Panc1 (cell line): ENCODE measurements around the gene NSMCE3. TPM values are rescaled to one million over a fixed set of nuclear protein-coding genes. Genes with fewer than 3 reads are reported as not detected.

Experiments used
- ATAC-seq: fragments of 200-7000 bp; cut with Tn5 transposase; 2 replicates; pipeline ENCODE4 v1.9.1; 2020; ENCODE audit warnings: mild to moderate bottlenecking, moderate library complexity
- BruUV-seq: library from RNA; stranded (reverse); fragments of 400-500 nt; replicated peaks from 2 replicates; lab custom pipeline; 2021; lab: Mats Ljungman, UMichigan
- CTCF ChIA-PET: fragments of 300-600 bp; sonication (Branson Sonifier 250); formaldehyde crosslinking; loops from one replicate; lab custom pipeline; 2022; ENCODE audit warnings: antibody characterized with exemption; lab: Charles Lee
- POLR2A ChIA-PET: fragments of 300-600 bp; sonication (Branson Sonifier 250); formaldehyde crosslinking; loops from one replicate; lab custom pipeline; 2022; ENCODE audit warnings: antibody characterized with exemption; lab: Charles Lee
- DNase-seq: peaks from one replicate; pipeline ENCODE4 v3.0.0-alpha.2; 2010; ENCODE audit warnings: low read depth, low spot score
- H3K27ac ChIP-seq: 2 replicates; pipeline ENCODE4 v1.5.1; 2011; ENCODE audit warnings: mild to moderate bottlenecking, low read length, inconsistent platforms
- H3K27me3 ChIP-seq: fragments of 200-500 bp; sonication (Bioruptor generic); 2 replicates; pipeline ENCODE4 v1.6.0; 2014; ENCODE audit warnings: low read length, inconsistent platforms; ENCODE audit not compliant: control insufficient read depth, insufficient read depth
- H3K36me3 ChIP-seq: fragments of 200-500 bp; sonication (Bioruptor generic); 2 replicates; pipeline ENCODE4 v1.5.1; 2014; ENCODE audit warnings: inconsistent platforms, mild to moderate bottlenecking, low read length, moderate library complexity; ENCODE audit not compliant: control insufficient read depth, insufficient read depth
- H3K4me1 ChIP-seq: 2 replicates; pipeline ENCODE4 v1.5.1; 2011; ENCODE audit warnings: inconsistent platforms, mild to moderate bottlenecking, low read length, moderate library complexity; ENCODE audit not compliant: control insufficient read depth, insufficient read depth
- H3K4me3 ChIP-seq, 2 experiments: 2 replicates each; pipeline ENCODE4 v1.5.1; 2011 to 2012; ENCODE audit warnings: low read depth in 2 of 2, low read length in 2 of 2, mild to moderate bottlenecking in 2 of 2, inconsistent platforms in 1 of 2, moderate library complexity in 1 of 2
- H3K9me3 ChIP-seq: fragments of 200-500 bp; sonication (Bioruptor generic); 2 replicates; pipeline ENCODE4 v1.5.1; 2014; ENCODE audit warnings: low read depth, mild to moderate bottlenecking, inconsistent platforms, low read length, moderate library complexity; ENCODE audit not compliant: control insufficient read depth, insufficient read depth
- CTCF ChIP-seq: fragments of 450-650 bp; IDR thresholded peaks from 2 replicates; pipeline ENCODE4 v1.5.1; 2017; ENCODE audit warnings: mild to moderate bottlenecking
- POLR2AphosphoS5 ChIP-seq: IDR thresholded peaks from 2 replicates; pipeline ENCODE4 v1.6.1; 2012; ENCODE audit warnings: mild to moderate bottlenecking, low read depth, low read length, moderate library complexity
- REST ChIP-seq, 2 experiments: IDR thresholded peaks; 2 replicates each; pipeline ENCODE4 v1.6.1; 2011 to 2012; ENCODE audit warnings: low read depth in 2 of 2, control low read depth in 1 of 2, low read length in 1 of 2, mild to moderate bottlenecking in 1 of 2, moderate library complexity in 1 of 2; ENCODE audit not compliant: insufficient read depth in 1 of 2
- SIN3A ChIP-seq: IDR thresholded peaks from 2 replicates; pipeline ENCODE4 v1.6.1; 2012; ENCODE audit warnings: low read depth, mild to moderate bottlenecking, low read length, moderate library complexity, borderline replicate concordance; ENCODE audit not compliant: insufficient read depth
- TCF7L2 ChIP-seq: IDR thresholded peaks from 2 replicates; pipeline ENCODE4 v1.6.1; 2011; ENCODE audit warnings: mild to moderate bottlenecking, low read depth, low read length, inconsistent platforms
- in situ Hi-C: cut with HindIII; loops from 2 replicates; pipeline ENCODE4 v1.10.0; 2016; ENCODE audit warnings: low sequenced_read_pairs, low pct_unique_long_range_greater_than_20kb
- intact Hi-C: fragments of 100-400 bp; cut with micrococcal nuclease; formaldehyde crosslinking; loops from one replicate; pipeline ENCODE4 v1.10.0; 2022; ENCODE audit not compliant: unreplicated experiment
- total RNA-seq: library from RNA; stranded (reverse); gene quantifications from one replicate; pipeline ENCODE4 v1.2.1, GENCODE V29; 2021; ENCODE audit not compliant: unreplicated experiment

Gene NSMCE3
- total RNA-seq, 1 experiment from 2014 or later: 5.5 TPM

GRCh38 chr15:29266052-29266582 lies 3.5 kb downstream of the NSMCE3 start:
- Histone ChIP-seq H3K4me1 (peaks cover 18% of the 10 kb centered on the region), H3K36me3 (no peaks in the 10 kb centered on the region), H3K27me3 (no peaks in the 10 kb centered on the region), H3K9me3 (no peaks in the 10 kb centered on the region), H3K4me3 (no peak overlapping the region), H3K27ac (no peak overlapping the region)
- no peak for ATAC-seq
- intact Hi-C loops: loop anchor here (10.0 kb wide), 1 partner anchor 309 kb away; a partner anchor contains a TSS
- in situ Hi-C loops: no loop called here
- DNase-seq: no peak
- ChIA-PET POLR2A (no interaction called here), CTCF (no interaction called here)
- no TSS peak for BruUV-seq
- no peak for TF ChIP-seq POLR2AphosphoS5
- no peak for TF ChIP-seq SIN3A
- TF ChIP-seq REST (IDR thresholded peaks at IDR 0.05; ENCODE audit: insufficient read depth in 1 of 2, low read depth in 2 of 2, low read length in 1 of 2): no peak
- TF ChIP-seq TCF7L2: no peak
- no peak for TF ChIP-seq CTCF

DNA sequence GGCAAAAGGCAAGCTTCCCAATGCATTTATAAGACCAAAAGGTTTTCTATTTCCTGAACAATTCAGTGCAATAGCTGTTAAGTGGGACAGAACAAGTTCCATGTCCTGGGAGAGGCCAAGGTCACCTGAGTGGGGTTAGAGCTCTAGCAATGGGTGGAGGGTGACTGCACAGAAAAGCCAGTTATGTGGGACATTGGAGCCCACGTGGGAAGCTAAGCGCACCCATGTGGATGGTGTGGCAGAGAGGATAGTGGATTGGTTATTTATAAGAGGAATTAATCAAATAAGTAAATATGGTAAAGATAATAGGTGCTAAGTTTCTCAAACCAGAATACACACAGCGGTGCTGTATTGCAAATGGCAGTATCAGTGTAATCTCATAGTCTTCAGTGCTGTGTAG lies 6.3 kb downstream of the NSMCE3 start:
- intact Hi-C loops: loop anchor here (10.0 kb wide), 1 partner anchor 312 kb away; a partner anchor contains a TSS
- Histone ChIP-seq H3K36me3 (no peaks in the 10 kb centered on the region), H3K4me1 (peaks cover 17% of the 10 kb centered on the region), H3K27me3 (no peaks in the 10 kb centered on the region), H3K9me3 (no peaks in the 10 kb centered on the region), H3K27ac (no peak overlapping the region), H3K4me3 (no peak overlapping the region)
- no TSS peak for BruUV-seq
- ATAC-seq (no peak), DNase-seq (no peak)
- in situ Hi-C loops: no loop called here
- ChIA-PET CTCF (no interaction called here), POLR2A (no interaction called here)
- TF ChIP-seq POLR2AphosphoS5 (no peak), REST (IDR thresholded peaks at IDR 0.05; ENCODE audit: insufficient read depth in 1 of 2, low read depth in 2 of 2, low read length in 1 of 2) (no peak), SIN3A (no peak), TCF7L2 (no peak), CTCF (no peak)
